Activated CD4-positive, alpha-beta T cell treated with anti-CD3 and anti-CD28 coated beads, Interleukin-2, amount 10 ng/mL, durations not matched to agents 7 days and 5 days (primary cell): ENCODE measurements around the gene TDG. TPM values are rescaled to one million over a fixed set of nuclear protein-coding genes. Genes with fewer than 3 reads are reported as not detected.
A peak's percentile ranks its signal among the peaks of the same experiment; 100 is the strongest.
"Not testable (repeated sequence)": the region's sequence is repeated elsewhere in the genome, so short reads cannot be mapped to it uniquely, and the experiment has no call there.

Experiments used
- CTCF ChIA-PET: fragments of 350-600 bp; sonication (Branson Sonifier 250); formaldehyde crosslinking; loops from one replicate; lab custom pipeline; 2021; ENCODE audit warnings: antibody characterized with exemption; lab: Charles Lee
- POLR2A ChIA-PET: fragments of 350-600 bp; sonication (Branson Sonifier 250); formaldehyde crosslinking; loops from one replicate; lab custom pipeline; 2021; ENCODE audit warnings: antibody characterized with exemption; lab: Charles Lee
- DNase-seq: peaks from one replicate; pipeline ENCODE4 v3.0.0-alpha.2; 2020
- H3K27ac Mint-ChIP-seq: one replicate; pipeline ENCODE4 v1.8.0; 2021; ENCODE audit warnings: mild to moderate bottlenecking, moderate library complexity, mixed read lengths
- H3K27me3 Mint-ChIP-seq: one replicate; pipeline ENCODE4 v1.8.0; 2021; ENCODE audit warnings: mixed read lengths
- H3K36me3 Mint-ChIP-seq: one replicate; pipeline ENCODE4 v1.8.0; 2021; ENCODE audit warnings: low read depth, mixed read lengths
- H3K4me1 Mint-ChIP-seq: one replicate; pipeline ENCODE4 v1.8.0; 2021; ENCODE audit warnings: mixed read lengths
- H3K4me3 Mint-ChIP-seq: one replicate; pipeline ENCODE4 v1.8.0; 2021; ENCODE audit warnings: mild to moderate bottlenecking, moderate library complexity, mixed read lengths
- H3K9me3 Mint-ChIP-seq: one replicate; pipeline ENCODE4 v1.8.0; 2021; ENCODE audit warnings: mixed read lengths
- total RNA-seq, 2 experiments: library from RNA; stranded (reverse); gene quantifications; one replicate each; pipeline ENCODE4 v1.2.3, GENCODE V29; 2021

The TDG gene
- total RNA-seq, 2 experiments from 2014 or later, result 33.2 to 35.0 TPM

GRCh38 chr12:104030596-104030995 lies 64.9 kb downstream of the TDG start:
- POLR2A ChIA-PET, CTCF ChIA-PET, H3K36me3 Mint-ChIP-seq, H3K4me1 Mint-ChIP-seq, H3K4me3 Mint-ChIP-seq, DNase-seq, H3K9me3 Mint-ChIP-seq: not testable (repeated sequence)
- Mint-ChIP-seq H3K27me3 (peaks cover 30% of the 10 kb centered on the region), H3K27ac (peak overlapping the region; percentile 25)

GRCh38 chr12:104036143-104036542 lies 70.5 kb downstream of the TDG start:
- H3K36me3 Mint-ChIP-seq, CTCF ChIA-PET, H3K4me3 Mint-ChIP-seq, H3K27ac Mint-ChIP-seq, DNase-seq, POLR2A ChIA-PET, H3K4me1 Mint-ChIP-seq, H3K9me3 Mint-ChIP-seq: not testable (repeated sequence)
- H3K27me3 Mint-ChIP-seq, result peaks cover 40% of the 10 kb centered on the region

Other genes starting within 250 kb of the TDG start
- gene NT5DC3, start 124.6 kb upstream of the TDG start, total RNA-seq, result 1 to 10 TPM; 3.5 to 4.3 TPM
- 100 to 1,000 TPM; 316 to 333 TPM for gene HSP90B1, start 35.5 kb upstream of the TDG start, total RNA-seq
- gene GLT8D2, start 84.3 kb downstream of the TDG start, total RNA-seq, result not detected
- gene HCFC2, start 98.7 kb downstream of the TDG start, total RNA-seq, result 10 to 100 TPM; 13.1 to 15.4 TPM
- gene NFYB, start 172.3 kb downstream of the TDG start, total RNA-seq, result 10 to 100 TPM; 26.8 to 30.2 TPM
- gene TXNRD1, start 249.9 kb downstream of the TDG start, total RNA-seq, result 10 to 100 TPM; 80.9 to 82.7 TPM